NCI-H1417 treated with DMSO at 0.1 percent for 48 hours (cell line): ENCODE data around the gene GPD1L.
"Not testable (repeated sequence)": the region's sequence is repeated elsewhere in the genome, so short reads cannot be mapped to it uniquely, and the experiment has no call there.

ENCODE experiments used
- DNase-seq: peaks from one replicate; lab custom pipeline; 2025; lab: John Stamatoyannopoulos, UW

The GPD1L gene

DNA sequence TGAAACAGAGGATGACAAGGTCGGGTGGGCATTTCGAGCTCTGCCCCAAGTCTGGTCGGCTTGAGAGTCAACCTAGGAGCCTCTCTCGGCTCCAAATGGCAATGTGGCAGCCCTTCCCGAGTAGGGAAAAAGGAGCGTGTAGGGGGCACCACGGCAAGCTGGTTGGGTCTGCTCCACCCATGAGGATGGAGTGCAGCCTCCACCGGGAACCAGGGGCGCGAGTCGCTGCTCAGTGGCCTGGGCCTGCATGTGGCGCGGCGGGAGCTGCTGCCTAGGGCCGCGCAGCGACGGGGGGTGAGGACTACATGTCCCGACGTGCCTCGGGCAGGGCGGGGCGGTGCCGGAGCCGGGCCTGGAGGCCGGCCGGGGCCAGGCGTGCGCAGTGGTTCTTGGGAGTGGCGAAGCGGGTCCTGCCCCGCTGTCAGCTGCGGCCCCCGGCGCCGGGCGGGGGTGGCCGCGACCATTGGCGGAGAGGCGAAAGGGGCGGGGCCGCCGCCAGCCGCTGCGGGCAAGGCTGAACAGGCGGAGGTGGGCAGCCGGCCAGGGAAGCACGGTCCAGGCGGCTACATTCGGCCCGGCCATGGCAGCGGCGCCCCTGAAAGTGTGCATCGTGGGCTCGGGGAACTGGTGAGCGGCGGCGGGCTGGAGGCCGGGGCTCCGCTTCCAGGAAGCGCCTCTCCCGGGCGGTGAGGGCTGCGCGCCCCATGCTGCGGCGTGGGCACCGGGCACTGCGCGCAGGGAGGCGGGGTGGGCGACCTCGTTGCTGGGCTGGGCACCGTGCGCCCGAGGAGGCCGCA lies at the start of gene GPD1L:
TSS of gene GPD1L (plus strand) at position 489 of the 797 bp plus-strand sequence. CDS start at position 581, 92 bp downstream.
- peak; percentile 33 for DNase-seq

DNA sequence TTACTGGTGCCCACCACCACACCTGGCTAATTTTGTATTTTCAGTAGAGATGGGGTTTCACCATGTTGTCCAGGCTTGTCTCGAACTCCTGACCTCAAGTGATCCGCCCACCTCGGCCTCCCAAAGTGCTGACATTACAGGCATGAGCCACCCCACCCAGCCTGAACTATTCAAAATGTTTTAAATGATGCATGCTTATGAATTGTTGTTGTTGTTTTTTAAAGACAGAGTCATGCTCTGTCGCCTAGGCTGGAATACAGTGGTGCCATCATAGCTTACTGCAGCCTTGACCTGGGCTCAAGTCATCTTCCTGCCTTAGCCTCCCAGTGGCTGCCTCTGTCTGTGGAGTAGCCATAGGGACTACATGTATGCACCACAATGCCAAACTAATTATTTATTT lies 48.0 kb upstream of the GPD1L start:
- DNase-seq, result not testable (repeated sequence)

DNA sequence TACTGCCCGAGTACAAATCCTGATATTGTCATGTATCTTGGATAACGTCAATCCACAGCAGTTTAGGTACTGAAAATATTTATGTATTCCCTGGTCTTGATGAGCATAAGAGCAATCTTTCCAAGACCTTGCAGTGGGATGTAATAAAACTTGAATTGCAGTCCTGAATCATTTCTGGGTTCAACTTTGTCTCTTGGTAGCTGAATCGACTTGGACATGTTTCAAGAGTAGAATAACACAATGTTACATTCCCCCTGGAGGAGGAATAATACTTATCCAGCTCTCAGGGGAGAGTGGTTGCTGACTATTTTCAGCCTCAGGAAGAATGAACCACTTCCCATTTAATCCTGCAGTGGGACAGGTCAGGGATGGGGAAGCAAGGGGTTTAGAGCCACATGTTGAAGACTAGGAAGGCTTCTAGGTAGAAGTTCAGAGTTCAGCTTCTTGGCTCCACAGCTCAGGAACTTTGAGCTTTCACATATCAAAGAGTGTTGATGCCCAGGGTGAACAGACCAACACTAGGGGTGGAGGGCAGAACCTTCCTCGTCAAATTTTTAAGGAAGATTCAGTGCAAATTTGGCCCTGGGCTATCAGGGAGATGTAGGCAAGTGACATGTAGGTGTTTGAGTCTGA lies 43.4 kb upstream of the GPD1L start:
- DNase-seq, result no peak

DNA sequence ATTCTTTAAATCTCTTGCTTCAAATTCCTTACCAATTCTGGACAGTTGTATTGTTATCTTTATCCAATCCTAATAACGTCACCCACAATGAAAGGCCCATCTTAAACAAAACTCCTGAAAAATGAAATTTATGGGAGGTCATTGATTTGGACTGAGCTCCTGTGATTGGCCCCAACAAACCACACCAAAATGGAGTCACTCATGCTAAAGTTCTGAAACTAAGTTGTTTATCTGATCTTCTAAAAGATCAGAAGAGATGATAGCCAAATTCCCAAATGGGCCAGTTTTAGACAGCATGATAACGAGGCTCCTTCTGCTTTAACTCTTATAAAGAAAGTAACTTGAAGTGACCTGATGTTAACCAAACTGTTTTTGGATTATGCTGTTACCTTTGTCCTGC lies 39.7 kb upstream of the GPD1L start:
- DNase-seq, result no peak

DNA sequence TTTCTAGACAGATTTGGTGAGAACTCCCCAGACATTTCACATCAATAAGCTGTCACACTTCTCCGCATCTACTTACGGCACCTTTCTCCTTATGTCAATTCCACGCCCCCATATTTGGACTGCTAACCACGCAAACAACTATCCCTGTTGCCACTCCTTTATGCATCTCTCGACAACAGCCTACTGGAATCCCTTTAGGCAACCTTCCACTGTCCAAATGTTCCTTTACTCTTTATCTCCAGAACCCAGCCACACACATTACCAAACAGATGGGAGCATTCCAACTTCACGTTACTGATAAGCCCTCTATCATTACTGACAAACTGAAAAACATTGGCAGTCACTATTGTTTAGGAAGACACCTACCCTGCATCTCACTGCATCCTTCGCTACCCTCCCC lies 32.2 kb upstream of the GPD1L start:
- not testable (repeated sequence) for DNase-seq

DNA sequence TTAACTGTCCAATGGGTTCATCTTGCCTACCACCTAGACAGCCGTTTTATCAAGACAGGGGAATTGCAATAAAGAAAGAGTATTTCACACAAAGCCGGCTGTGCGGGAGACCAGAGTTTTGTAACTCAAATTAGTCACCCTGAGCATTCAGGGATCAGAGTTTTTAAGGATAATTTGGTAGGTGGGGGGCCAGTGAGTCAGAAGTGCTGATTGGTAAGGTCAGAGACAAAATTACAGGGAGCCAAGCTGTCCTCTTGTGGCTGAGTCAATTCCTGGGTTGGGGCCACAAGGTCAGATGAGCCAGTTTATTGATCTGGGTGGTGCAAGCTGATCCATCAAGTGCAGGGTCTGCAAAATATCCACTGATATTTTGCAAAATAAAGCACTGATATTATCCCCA lies 29.9 kb upstream of the GPD1L start:
- no peak for DNase-seq

DNA sequence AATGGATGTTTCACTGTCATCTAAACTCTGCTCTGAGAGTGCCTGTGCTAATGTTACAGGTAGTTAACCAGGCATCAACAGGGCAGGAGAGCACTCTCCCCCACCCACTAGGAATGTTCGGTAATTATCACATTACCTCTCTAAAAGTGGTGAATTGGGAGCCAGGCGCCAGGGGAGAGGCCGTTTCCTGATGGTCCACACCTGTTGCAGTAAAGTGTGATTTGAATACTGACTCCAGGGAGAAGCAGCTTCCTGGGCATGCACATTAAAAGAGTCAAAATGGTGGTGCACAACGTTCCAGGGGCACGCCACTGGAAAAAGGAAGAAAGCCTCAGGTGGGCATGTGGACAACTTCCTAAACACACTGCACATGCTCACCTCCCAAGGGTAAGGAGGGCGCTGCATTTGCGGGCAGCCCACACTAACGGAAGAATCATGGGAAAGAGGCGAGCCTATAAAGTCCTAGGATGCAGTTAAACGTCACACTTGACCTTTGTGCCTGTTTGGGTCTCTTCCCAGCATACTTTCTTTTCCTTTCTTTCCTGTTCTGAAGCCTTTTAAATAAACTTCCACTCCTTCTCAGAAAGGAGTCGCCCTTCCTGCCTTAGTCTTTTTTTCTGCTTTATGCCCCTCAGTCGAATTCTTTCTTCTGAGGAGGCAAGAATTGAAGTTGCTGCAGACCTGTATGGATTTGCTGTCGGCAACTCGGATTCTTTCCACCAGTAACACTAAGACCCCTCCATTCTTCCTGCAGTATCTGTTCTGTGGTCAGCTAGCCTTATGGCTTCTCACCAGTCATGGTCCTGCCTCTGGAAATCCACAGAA lies 28.9 kb upstream of the GPD1L start:
- peak; percentile 1 for DNase-seq

DNA sequence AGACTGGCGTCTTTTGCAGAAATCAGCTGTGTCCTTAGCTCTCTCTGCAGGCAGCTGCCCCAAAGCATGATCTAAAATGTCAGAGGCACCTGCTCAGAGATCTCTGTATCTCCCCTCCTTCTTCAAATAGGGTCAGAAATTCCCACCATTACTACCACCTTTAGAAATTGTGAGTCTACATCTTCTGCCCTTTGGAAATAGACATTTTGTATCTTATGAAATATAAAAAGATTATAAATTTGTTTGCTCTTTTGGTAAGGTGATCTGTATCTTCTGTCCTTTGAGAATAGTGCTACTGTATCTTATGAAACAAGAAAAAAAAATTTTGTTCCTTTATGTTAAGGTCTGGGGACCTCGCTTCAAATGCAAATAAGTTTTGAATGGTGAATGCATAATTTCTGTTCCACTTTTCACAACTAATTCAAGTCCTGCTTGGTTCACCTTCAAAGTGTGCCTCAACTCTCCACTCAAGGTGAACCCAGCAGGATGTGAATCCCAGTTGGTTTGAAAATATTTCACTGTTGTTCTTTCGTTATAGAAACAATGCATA lies 28.3 kb upstream of the GPD1L start:
- no peak for DNase-seq

DNA sequence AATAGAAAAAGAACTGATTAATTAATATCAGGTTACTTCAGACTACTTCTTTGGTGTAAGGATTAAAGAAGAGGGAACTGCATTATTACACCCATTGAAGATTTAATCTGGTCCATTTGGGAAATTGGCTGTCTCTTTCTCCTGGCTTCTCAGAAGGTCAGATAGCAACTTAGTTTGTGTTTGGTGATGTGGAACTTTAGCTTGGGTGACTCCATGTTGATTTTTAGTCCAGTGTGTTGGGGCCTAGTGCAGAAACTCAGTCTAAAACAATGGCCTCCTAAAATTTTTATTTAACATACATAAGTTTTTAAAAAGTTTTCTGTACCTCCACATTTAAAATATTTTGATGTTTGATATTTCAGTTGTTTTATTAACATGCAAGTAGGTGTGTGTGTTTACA lies 27.6 kb upstream of the GPD1L start:
- DNase-seq, result no peak

DNA sequence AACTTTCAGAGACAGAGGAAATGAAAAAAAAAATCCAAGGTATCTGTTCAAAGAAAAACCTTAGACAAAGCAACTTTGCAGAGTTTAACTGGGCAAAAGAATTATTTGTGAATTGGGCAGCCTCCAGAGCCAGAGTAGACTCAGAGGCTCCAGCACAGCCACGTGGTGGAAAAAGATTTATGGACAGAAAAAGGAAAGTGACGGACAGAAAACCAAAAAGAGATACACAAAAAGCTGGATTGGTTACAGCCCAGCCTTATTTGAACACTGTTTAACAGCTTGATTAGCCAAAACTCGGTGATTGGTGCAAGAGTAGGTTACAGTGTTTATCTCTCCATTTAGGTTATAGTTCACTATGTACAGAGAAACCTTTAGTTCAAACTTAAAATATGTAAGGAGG lies 23.7 kb upstream of the GPD1L start:
- DNase-seq, result no peak

DNA sequence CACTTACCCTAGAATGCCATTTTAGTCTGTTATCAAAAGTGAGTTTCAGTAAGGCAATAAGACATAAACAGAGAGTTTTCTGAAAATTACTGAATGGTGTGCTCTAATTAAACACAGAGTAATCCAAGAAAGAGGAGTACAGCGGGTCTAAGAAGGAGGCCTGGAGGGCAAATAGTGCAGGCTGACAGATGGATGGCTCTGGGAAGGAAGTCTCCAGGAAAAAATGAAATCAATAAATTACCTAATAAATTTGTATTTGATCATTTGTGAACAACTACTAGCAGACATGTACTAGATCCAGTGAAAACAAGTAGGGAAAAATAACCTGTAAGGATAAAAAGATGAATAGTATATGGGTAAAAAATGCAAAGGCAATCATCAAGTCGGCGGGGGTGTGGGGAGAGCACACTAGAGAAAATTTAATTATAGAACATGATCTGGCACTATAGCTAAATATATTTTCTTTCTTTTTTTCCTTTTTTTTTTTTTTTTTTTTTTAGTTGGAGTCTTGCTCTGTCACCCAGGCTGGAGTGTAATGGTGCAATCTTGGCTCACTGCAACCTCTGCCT lies 22.6 kb upstream of the GPD1L start:
- no peak for DNase-seq

DNA sequence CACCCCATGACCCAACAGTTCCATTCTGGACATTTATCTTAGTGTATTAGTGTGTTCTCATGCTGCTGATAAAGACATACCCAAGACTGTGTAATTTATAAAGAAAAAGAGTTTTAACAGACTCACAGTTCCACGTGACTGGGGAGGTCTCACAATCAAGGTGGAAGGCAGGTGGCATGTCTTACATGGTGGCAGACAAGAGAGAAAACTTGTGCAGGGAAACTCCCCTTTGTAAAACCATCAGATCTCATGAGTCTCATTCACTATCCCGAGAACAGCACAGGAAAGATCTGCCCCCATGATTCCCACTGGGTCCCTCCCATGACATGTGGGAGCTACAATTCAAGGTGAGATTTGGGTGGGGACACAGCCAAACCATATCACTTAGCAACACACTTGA lies 21.6 kb upstream of the GPD1L start:
- no peak for DNase-seq

DNA sequence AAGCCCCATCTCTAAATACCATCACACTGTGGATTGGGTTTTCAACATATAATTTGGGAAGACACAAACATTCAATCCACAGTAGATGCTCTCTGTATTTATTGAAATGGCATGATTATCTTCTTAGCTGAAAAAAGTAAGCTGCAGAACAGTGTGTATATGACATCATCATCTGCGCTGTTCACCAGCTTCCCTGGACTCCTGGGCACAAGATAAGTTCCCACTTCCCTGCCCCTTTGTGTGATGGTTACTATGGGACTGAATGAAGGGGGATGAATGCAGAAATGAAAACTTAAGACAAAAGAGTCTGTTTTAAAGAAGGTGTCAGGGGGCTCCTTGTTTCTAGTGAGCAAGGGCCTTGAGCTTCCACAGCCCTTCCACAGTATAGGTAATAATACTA lies 20.0 kb upstream of the GPD1L start:
- DNase-seq, result no peak

DNA sequence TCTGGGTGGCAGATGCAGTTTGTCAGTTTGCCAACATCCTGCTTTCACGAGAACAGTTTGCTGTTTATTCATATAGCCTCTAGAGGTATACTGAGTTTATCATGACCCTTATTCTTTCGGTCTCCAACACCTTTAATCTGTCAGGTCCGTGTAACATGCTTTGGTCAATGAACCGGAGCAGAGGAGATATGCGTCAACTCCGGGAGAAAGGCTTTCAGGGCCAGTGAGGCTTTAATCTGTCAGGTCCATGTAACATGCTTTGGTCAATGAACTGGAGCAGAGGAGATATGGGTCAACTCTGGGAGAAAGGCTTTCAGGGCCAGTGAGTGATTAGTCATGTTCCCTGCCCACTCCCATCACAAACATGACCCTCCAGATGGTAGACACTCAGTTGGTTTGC lies 16.9 kb upstream of the GPD1L start:
- DNase-seq, result no peak

DNA sequence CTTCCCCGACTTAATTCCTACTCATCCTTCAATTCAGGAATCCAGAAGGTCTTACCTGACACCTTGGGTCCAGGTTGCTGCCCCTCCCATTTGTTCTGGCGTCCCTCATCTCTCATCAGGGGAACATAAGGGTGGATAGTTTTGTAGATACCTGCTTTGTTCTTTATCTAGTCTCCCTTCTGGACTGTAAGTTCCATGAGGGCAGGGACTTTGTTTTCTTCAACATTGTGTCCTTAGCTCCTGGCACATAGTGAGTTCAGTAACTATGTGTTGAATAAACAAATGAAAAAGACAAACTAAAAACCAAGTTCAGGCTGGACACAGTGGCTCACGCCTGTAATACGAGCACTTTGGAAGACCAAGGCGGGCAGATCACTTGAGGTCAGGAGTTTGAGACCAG lies 13.2 kb upstream of the GPD1L start:
- no peak for DNase-seq

DNA sequence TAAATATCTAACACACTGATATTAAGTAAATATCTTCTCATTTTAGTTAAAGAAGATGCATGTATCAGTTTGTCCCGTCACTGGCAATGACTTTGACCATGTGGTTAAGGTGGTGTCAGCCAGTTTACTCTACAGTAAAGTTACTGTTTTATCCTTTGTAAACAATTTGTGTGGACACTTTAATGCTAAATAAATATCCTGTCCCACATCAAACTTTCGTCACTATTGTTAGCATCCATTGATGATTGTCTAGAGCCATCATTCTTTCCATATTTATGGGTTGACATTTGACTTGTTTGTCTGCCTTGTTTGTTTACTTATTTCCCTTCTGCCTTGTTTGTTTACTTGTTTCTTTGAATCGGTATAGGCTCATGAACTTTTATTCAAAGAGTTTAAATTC lies 11.0 kb upstream of the GPD1L start:
- DNase-seq, result no peak

DNA sequence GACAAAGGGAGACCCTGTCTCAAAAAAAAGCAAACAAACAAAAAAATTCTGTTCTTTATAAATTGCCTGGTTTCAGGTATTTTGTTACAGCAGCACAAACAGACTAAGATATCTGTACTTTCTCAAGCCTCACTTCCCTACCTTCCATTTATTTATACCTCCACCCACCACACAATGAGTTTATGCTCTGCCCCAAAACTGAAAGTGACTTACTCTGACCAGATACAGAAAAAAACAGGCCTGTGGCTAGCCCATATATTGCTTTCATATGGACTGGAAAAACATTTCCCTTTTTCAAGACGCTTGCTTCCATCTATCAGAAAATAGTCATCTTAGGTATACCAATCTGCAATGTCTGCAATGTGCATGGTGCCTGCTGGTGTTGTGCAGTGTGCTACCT lies 8.7 kb upstream of the GPD1L start:
- DNase-seq, result no peak

DNA sequence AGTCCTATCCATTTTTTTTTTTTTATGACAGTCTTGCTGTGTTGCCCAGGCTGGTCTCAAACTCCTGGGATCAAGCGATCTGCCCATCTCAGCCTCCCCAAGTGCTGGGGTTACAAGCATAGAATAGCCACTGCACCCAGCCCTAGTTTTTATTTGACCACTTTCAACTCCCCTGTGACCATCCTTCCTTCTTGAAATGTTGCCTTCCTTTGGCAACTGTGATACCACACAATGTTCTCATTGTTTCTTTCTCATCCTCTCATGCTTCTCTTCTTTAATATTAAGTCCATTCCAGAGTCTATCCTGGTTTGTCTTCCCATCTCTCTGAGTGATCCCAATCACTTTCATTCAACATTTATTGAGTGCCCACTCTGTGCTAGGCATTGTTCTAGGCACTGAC lies 7.9 kb upstream of the GPD1L start:
- no peak for DNase-seq

DNA sequence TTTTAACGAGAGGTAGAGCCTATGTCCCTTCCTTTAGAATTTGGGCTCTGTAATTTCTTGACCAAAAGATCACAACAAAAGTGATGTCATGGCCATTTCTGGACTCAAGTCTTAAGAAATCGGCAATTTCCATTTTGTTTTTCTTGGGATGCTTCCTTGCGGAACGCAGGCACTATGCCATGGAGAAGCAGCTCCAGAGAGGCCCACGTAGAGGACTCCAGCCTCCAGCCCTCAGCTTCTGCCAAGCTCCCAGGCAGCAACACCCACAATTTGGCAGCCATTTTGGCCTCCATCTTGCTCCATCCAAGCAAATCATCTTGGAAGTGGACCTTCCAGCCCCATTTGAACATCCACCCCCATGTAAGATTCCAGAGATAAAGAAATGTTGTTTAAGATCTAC lies 6.0 kb upstream of the GPD1L start:
- no peak for DNase-seq

DNA sequence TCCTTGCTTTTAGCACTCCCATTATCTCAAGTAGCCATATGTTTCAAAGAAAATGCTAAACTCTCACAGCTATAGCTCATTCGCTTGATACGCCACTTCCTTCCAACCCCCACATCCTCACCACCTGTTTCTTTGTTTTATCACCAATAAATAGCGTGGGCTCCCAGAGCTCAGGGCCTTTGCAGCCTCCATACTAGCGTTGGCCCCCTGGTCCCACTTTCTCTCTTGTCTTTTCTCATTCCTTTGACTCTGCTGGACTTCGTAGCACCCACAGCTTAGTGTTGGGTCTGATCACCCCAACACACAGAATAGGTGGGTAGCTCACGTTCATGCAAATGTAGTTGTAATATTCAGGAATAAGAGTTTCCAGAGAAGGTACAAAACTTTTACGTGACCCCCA lies 4.1 kb upstream of the GPD1L start:
- no peak for DNase-seq

DNA sequence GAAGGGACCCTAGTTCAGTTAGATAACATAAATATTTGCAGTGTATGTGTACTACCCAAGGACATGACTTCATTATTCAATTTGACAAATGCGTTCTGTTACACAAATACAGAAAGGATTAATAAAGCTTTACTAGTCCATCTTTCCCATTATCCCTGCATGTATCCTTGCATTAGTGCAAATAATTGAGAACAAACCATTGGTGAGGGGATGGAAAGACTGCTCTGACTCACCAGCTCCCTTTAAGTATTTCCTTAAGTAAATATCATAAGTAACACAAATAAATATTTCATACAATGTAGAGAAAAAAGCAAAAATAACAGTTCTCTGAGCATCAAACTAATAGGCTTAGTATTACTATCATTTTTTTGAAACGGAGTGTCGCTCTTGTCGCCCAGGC lies 1.9 kb upstream of the GPD1L start:
- no peak for DNase-seq
